MM.1S (cell line): ENCODE data around the gene CDC42BPA.

ENCODE experiments used
- DNase-seq: peaks from one replicate; pipeline ENCODE4 v3.0.0-alpha.2; 2015
- H2AFZ ChIP-seq: fragments of 300-600 bp; sonication (generic); 2 replicates; pipeline ENCODE4 v1.6.0; 2016; ENCODE audit warnings: antibody characterized with exemption, low read length
- H3F3A ChIP-seq: fragments of 300-600 bp; sonication (generic); 2 replicates; pipeline ENCODE4 v1.6.1; 2016; ENCODE audit warnings: mild to moderate bottlenecking, antibody characterized with exemption, low read length, moderate library complexity, mixed read lengths; ENCODE audit not compliant: insufficient read depth
- H3K27ac ChIP-seq: fragments of 300-600 bp; sonication (generic); 2 replicates; pipeline ENCODE4 v1.5.1; 2016; ENCODE audit warnings: mild to moderate bottlenecking, low read length
- H3K27me3 ChIP-seq: fragments of 300-600 bp; sonication (generic); replicated peaks from 2 replicates; pipeline ENCODE4 v1.6.0; 2016; ENCODE audit warnings: low read length; ENCODE audit not compliant: insufficient read depth
- H3K36me3 ChIP-seq: fragments of 300-600 bp; sonication (generic); replicated peaks from 2 replicates; pipeline ENCODE4 v1.6.1; 2016; ENCODE audit warnings: mild to moderate bottlenecking, low read length, mixed read lengths; ENCODE audit not compliant: insufficient read depth
- H3K4me1 ChIP-seq: fragments of 300-600 bp; sonication (generic); 2 replicates; pipeline ENCODE4 v1.6.1; 2016; ENCODE audit warnings: low read length, mixed read lengths
- H3K4me2 ChIP-seq: fragments of 300-600 bp; sonication (generic); 2 replicates; pipeline ENCODE4 v1.6.0; 2016; ENCODE audit warnings: low read depth, low read length
- H3K4me3 ChIP-seq: fragments of 300-600 bp; sonication (generic); 2 replicates; pipeline ENCODE4 v1.5.1; 2016; ENCODE audit warnings: low read length, mixed read lengths
- H3K79me2 ChIP-seq: fragments of 300-600 bp; sonication (generic); 2 replicates; pipeline ENCODE4 v1.6.1; 2016; ENCODE audit warnings: mixed run types, low read length, mixed read lengths
- H3K9ac ChIP-seq: fragments of 300-600 bp; sonication (generic); 2 replicates; pipeline ENCODE4 v1.6.1; 2016; ENCODE audit warnings: low read length, mixed read lengths
- H3K9me2 ChIP-seq: fragments of 300-600 bp; sonication (generic); replicated peaks from 2 replicates; pipeline ENCODE4 v1.6.1; 2016; ENCODE audit warnings: mild to moderate bottlenecking, low read length, mixed read lengths; ENCODE audit not compliant: insufficient read depth
- H3K9me3 ChIP-seq: fragments of 300-600 bp; sonication (generic); replicated peaks from 2 replicates; pipeline ENCODE4 v1.6.1; 2016; ENCODE audit warnings: mild to moderate bottlenecking, low read length, mixed read lengths; ENCODE audit not compliant: insufficient read depth
- H4K20me1 ChIP-seq: fragments of 300-600 bp; sonication (generic); 2 replicates; pipeline ENCODE4 v1.6.1; 2016; ENCODE audit warnings: mild to moderate bottlenecking, low read length, moderate library complexity, mixed read lengths; ENCODE audit not compliant: insufficient read depth
- EZH2 ChIP-seq: fragments of 300-600 bp; sonication (generic); optimal IDR thresholded peaks from 2 replicates; pipeline ENCODE3; 2017; ENCODE audit warnings: low read depth, mild to moderate bottlenecking, antibody characterized with exemption, low read length, mixed read lengths
- EZH2phosphoT487 ChIP-seq: fragments of 300-600 bp; sonication (generic); IDR thresholded peaks from 2 replicates; pipeline ENCODE4 v1.6.1; 2018; ENCODE audit warnings: antibody characterized with exemption, low read length
- TF ChIP-seq, protein P1 (sequence below): fragments of 300-600 bp; sonication (generic); IDR thresholded peaks from 2 replicates; pipeline ENCODE4 v1.5.1; 2016; ENCODE audit warnings: antibody characterized with exemption, low read length, mixed read lengths

Gene CDC42BPA

DNA sequence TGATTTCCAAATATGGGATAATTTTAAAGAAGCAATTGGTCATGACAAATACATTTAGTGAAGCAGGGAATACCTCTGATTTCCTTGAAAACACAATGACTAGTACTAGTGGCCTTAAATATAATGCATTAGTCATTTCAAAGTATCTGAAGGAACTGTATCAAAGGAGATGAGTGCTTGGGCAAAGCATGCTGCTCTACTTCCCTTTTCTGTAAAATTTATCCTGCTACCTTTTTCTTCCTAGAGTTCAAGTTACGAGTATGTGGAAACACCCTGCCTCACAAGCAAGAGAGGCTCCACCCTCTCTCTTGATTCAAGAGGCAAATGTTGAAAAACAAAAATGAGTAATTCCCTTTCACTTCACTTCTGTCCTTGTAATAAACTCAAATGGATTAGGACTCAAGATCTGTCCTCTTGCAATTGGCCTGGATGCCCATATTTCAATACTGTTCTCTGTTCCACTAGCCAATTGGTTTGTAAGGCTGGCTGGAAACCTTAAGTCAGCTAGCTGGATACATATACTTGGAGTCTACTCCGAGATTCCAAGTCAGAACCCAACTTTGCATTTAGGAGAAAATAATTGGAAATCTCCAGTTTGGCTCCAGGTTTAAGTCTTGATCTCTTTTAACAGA lies 92.5 kb downstream of the CDC42BPA start:
- H3K79me2 ChIP-seq, result no peaks in the 10 kb centered on the region
- H3K4me1 ChIP-seq, result no peaks in the 10 kb centered on the region
- no peaks in the 10 kb centered on the region for H3K27me3 ChIP-seq
- no peaks in the 10 kb centered on the region for H3K9me3 ChIP-seq
- no peak overlapping the region for H3K4me3 ChIP-seq
- DNase-seq, result no peak
- H3K4me2 ChIP-seq, result no peak overlapping the region
- H3F3A ChIP-seq, result no peaks in the 10 kb centered on the region
- no peaks in the 10 kb centered on the region for H3K9me2 ChIP-seq
- no peaks in the 10 kb centered on the region for H4K20me1 ChIP-seq
- H3K9ac ChIP-seq, result no peak overlapping the region
- H3K36me3 ChIP-seq, result no peaks in the 10 kb centered on the region
- no peak overlapping the region for H3K27ac ChIP-seq
- H2AFZ ChIP-seq, result no peak overlapping the region
- TF ChIP-seq EZH2 (no peak), EZH2phosphoT487 (no peak)
- TF ChIP-seq, protein P1, sequence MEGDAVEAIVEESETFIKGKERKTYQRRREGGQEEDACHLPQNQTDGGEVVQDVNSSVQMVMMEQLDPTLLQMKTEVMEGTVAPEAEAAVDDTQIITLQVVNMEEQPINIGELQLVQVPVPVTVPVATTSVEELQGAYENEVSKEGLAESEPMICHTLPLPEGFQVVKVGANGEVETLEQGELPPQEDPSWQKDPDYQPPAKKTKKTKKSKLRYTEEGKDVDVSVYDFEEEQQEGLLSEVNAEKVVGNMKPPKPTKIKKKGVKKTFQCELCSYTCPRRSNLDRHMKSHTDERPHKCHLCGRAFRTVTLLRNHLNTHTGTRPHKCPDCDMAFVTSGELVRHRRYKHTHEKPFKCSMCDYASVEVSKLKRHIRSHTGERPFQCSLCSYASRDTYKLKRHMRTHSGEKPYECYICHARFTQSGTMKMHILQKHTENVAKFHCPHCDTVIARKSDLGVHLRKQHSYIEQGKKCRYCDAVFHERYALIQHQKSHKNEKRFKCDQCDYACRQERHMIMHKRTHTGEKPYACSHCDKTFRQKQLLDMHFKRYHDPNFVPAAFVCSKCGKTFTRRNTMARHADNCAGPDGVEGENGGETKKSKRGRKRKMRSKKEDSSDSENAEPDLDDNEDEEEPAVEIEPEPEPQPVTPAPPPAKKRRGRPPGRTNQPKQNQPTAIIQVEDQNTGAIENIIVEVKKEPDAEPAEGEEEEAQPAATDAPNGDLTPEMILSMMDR, result no peak

DNA sequence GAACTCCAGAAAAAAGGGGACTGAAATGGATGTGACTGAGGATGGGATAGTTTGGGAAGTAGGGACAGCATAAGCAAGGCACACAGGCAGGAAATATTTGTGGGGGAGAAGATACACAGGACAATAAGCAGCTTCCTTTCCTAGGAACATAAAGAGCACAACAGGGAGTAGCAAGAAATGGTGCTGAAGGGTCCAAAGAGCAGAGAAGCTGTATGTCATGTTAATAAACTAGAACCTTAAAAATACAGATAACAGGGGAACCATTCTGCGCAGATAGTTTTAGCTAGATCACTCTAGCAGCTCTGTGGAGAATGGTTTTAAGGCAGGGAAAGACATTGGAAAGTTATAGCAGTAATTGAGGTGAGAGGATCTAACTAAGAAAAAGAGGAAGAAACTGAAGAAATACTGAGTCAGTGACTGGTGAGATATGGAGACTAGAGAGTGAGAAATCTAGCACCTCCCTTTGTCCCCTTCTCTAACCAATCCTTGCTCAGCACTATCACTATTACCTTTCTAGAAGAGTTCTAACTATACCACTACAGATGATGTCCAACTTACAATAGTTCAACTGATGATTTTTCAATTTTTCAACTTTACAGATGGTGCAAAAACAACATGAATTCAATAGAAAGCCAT lies 95.0 kb downstream of the CDC42BPA start:
- DNase-seq, result no peak
- H3K79me2 ChIP-seq, result no peaks in the 10 kb centered on the region
- no peaks in the 10 kb centered on the region for H3K36me3 ChIP-seq
- no peak overlapping the region for H3K4me3 ChIP-seq
- H3K9me3 ChIP-seq, result no peaks in the 10 kb centered on the region
- H3K27ac ChIP-seq, result no peak overlapping the region
- H3K4me2 ChIP-seq, result no peak overlapping the region
- H3K9ac ChIP-seq, result no peak overlapping the region
- no peaks in the 10 kb centered on the region for H3K9me2 ChIP-seq
- TF ChIP-seq EZH2phosphoT487 (no peak), EZH2 (no peak)
- TF ChIP-seq, protein P1, result no peak
- no peaks in the 10 kb centered on the region for H4K20me1 ChIP-seq
- no peak overlapping the region for H2AFZ ChIP-seq
- no peaks in the 10 kb centered on the region for H3K27me3 ChIP-seq
- H3F3A ChIP-seq, result no peaks in the 10 kb centered on the region
- H3K4me1 ChIP-seq, result no peaks in the 10 kb centered on the region

DNA sequence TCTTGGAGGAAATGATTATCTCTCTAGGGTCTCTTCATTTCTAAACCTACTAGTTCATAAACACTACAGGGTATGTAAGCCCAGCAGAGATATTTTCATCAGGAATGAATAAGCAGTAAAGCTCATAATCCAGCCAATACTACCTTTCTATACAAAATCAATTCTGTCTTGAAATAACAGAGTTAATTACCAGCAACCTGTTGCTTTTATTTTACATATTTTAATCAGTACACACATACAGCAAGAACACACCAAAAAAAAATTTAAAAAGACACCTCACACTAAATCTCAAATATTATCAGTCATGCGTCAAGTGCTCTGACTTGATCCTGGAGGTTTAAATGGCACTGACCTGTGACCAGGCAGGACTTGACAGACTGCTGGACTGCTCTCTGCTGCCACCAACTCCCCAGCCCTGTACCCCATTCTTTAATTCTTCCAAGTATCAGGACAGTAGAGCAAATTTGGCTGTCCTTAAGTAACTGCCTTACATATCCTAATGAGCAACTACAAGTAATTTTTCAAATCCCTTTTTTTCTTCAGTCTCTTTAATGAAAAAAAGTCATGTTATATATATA lies 98.5 kb downstream of the CDC42BPA start:
- Histone ChIP-seq H3K36me3 (no peaks in the 10 kb centered on the region), H3F3A (no peaks in the 10 kb centered on the region), H3K9me3 (no peaks in the 10 kb centered on the region), H3K79me2 (no peaks in the 10 kb centered on the region), H3K9me2 (no peaks in the 10 kb centered on the region), H4K20me1 (no peaks in the 10 kb centered on the region), H3K27me3 (no peaks in the 10 kb centered on the region), H3K4me1 (no peaks in the 10 kb centered on the region), H3K4me3 (no peak overlapping the region), H3K27ac (no peak overlapping the region), H3K9ac (no peak overlapping the region), H2AFZ (no peak overlapping the region), H3K4me2 (no peak overlapping the region)
- DNase-seq, result no peak
- no peak for TF ChIP-seq EZH2
